Fibroblast of lung (primary cell): ENCODE results near the gene CSRNP3. TPM values are rescaled to one million over a fixed set of nuclear protein-coding genes. Genes with fewer than 3 reads are reported as not detected.
A peak's percentile ranks its signal among the peaks of the same experiment; 100 is the strongest.

ENCODE experiments used
- DNase-seq, 2 donors: peaks; one replicate each; pipeline versions ENCODE4 v3.0.0 to v3.0.0-alpha.2; 2010; ENCODE audit warnings: low read depth in 2 of 2
- H2AFZ ChIP-seq: 2 replicates; pipeline ENCODE4 v1.5.1; 2012; ENCODE audit warnings: low read length, control low read depth, inconsistent platforms
- H3K27ac ChIP-seq: 2 replicates; pipeline ENCODE4 v1.5.1; 2011; ENCODE audit warnings: low read length, control low read depth; ENCODE audit not compliant: insufficient read depth
- H3K27me3 ChIP-seq: 2 replicates; pipeline ENCODE4 v1.5.1; 2011; ENCODE audit warnings: mild to moderate bottlenecking, low read length; ENCODE audit not compliant: control insufficient read depth, insufficient read depth
- H3K36me3 ChIP-seq: 2 replicates; pipeline ENCODE4 v1.5.1; 2011; ENCODE audit warnings: low read length; ENCODE audit not compliant: control insufficient read depth, insufficient read depth
- H3K4me1 ChIP-seq: 2 replicates; pipeline ENCODE4 v1.5.1; 2011; ENCODE audit warnings: low read length; ENCODE audit not compliant: control insufficient read depth, insufficient read depth; ENCODE audit errors: extremely low read depth
- H3K4me2 ChIP-seq: 2 replicates; pipeline ENCODE4 v1.5.1; 2011; ENCODE audit warnings: low read length, control low read depth; ENCODE audit not compliant: insufficient read depth; ENCODE audit errors: extremely low read depth
- H3K4me3 ChIP-seq, 4 experiments: fragments of 200-600 bp in 1 of 4; sonication (generic) in 1 of 4; replicated peaks in 1 of 4; 2 replicates each; pipeline ENCODE4 v1.5.1; 2011 to 2016; ENCODE audit warnings: low read length in 4 of 4, low read depth in 3 of 4, mild to moderate bottlenecking in 3 of 4, control low read depth in 2 of 4, inconsistent platforms in 1 of 4, mixed read lengths in 1 of 4; ENCODE audit not compliant: insufficient read depth in 1 of 4; ENCODE audit errors: control extremely low read depth in 1 of 4
- H3K79me2 ChIP-seq: 2 replicates; pipeline ENCODE4 v1.5.1; 2012; ENCODE audit warnings: mild to moderate bottlenecking, low read length, inconsistent platforms; ENCODE audit not compliant: control insufficient read depth, insufficient read depth
- H3K9ac ChIP-seq: 2 replicates; pipeline ENCODE4 v1.5.1; 2011; ENCODE audit warnings: mild to moderate bottlenecking, low read length, control low read depth; ENCODE audit not compliant: insufficient read depth
- H3K9me3 ChIP-seq: 2 replicates; pipeline ENCODE4 v1.5.1; 2012; ENCODE audit warnings: low read depth, low read length; ENCODE audit not compliant: control insufficient read depth, insufficient read depth
- H4K20me1 ChIP-seq: 2 replicates; pipeline ENCODE4 v1.5.1; 2011; ENCODE audit warnings: low read length; ENCODE audit not compliant: control insufficient read depth, insufficient read depth; ENCODE audit errors: extremely low read depth
- CTCF ChIP-seq, 2 donors: IDR thresholded peaks in 1 of 2; conservative IDR thresholded peaks in 1 of 2; 1 replicate in 1 of 2; 2 replicates in 1 of 2; pipeline ENCODE4 v1.5.1; 2011 to 2012; ENCODE audit warnings: low read length in 2 of 2, control low read depth in 1 of 2, inconsistent platforms in 1 of 2, low read depth in 1 of 2, mild to moderate bottlenecking in 1 of 2
- EZH2 ChIP-seq: IDR thresholded peaks from 2 replicates; pipeline ENCODE4 v1.5.1; 2012; ENCODE audit warnings: low read length, control low read depth, mild to moderate bottlenecking; ENCODE audit errors: missing control alignments
- polyA plus RNA-seq, 2 donors: library from polyadenylated mRNA; depleted of rRNA in 1 of 2; stranded (reverse) in 1 of 2; unstranded in 1 of 2; fragments of >200 nt; gene quantifications; 2 replicates each; pipeline ENCODE4 v1.2.1, GENCODE V29; 2011 to 2012; ENCODE audit warnings: missing spikeins in 1 of 2
- total RNA-seq: library from RNA; depleted of rRNA; stranded (reverse); fragments of >200 nt; gene quantifications from 2 replicates; pipeline ENCODE4 v1.2.1, GENCODE V29; 2014

Gene CSRNP3
- total and polyA plus RNA-seq, 2 donors (not counting 1 experiment from before 2014, with no cell fraction given): 0.66 to 1.1 TPM

GRCh38 chr2:165499131-165499530 is 29.6 kb downstream of the CSRNP3 start:
- H3K4me2 ChIP-seq: no peak overlapping the region
- H3K9me3 ChIP-seq: no peaks in the 10 kb centered on the region
- no peaks in the 10 kb centered on the region for H3K4me1 ChIP-seq
- no peaks in the 10 kb centered on the region for H3K27me3 ChIP-seq
- no peaks in the 10 kb centered on the region for H3K79me2 ChIP-seq
- H4K20me1 ChIP-seq: no peaks in the 10 kb centered on the region
- no peak overlapping the region for H3K4me3 ChIP-seq
- H3K27ac ChIP-seq: no peak overlapping the region
- no peak for TF ChIP-seq EZH2
- no peak for TF ChIP-seq CTCF (conservative IDR thresholded peaks at IDR 0.05 in 1 of 2, IDR thresholded peaks at IDR 0.05 in 1 of 2; ENCODE audit: low read depth in 1 of 2, low read length in 2 of 2)
- H3K9ac ChIP-seq: no peak overlapping the region
- no peaks in the 10 kb centered on the region for H3K36me3 ChIP-seq
- H2AFZ ChIP-seq: no peak overlapping the region
- DNase-seq: peak in 1 of 2 donors; percentile 6

- no peak for DNase-seq
- TF ChIP-seq CTCF (conservative IDR thresholded peaks at IDR 0.05 in 1 of 2, IDR thresholded peaks at IDR 0.05 in 1 of 2; ENCODE audit: low read depth in 1 of 2, low read length in 2 of 2) (no peak), EZH2 (no peak)
Measured at GRCh38 chr2:165500001-165500400, 30.5 kb downstream of the CSRNP3 start.

GRCh38 chr2:165500816-165501215 is 31.3 kb downstream of the CSRNP3 start:
- no peaks in the 10 kb centered on the region for H3K9me3 ChIP-seq
- no peaks in the 10 kb centered on the region for H3K4me1 ChIP-seq
- no peaks in the 10 kb centered on the region for H3K27me3 ChIP-seq
- H2AFZ ChIP-seq: no peak overlapping the region
- H4K20me1 ChIP-seq: no peaks in the 10 kb centered on the region
- H3K4me2 ChIP-seq: no peak overlapping the region
- no peak for DNase-seq
- no peaks in the 10 kb centered on the region for H3K79me2 ChIP-seq
- H3K4me3 ChIP-seq: no peak overlapping the region
- TF ChIP-seq CTCF (conservative IDR thresholded peaks at IDR 0.05 in 1 of 2, IDR thresholded peaks at IDR 0.05 in 1 of 2; ENCODE audit: low read depth in 1 of 2, low read length in 2 of 2) (no peak), EZH2 (no peak)
- H3K27ac ChIP-seq: no peak overlapping the region
- no peaks in the 10 kb centered on the region for H3K36me3 ChIP-seq
- no peak overlapping the region for H3K9ac ChIP-seq

More at GRCh38 chr2:165500001-165500400, 30.5 kb downstream of the CSRNP3 start:
- Histone ChIP-seq H3K27me3 (no peaks in the 10 kb centered on the region), H3K4me2 (no peak overlapping the region), H2AFZ (no peak overlapping the region), H3K9me3 (no peaks in the 10 kb centered on the region), H4K20me1 (no peaks in the 10 kb centered on the region), H3K9ac (no peak overlapping the region), H3K4me3 (no peak overlapping the region), H3K4me1 (no peaks in the 10 kb centered on the region), H3K27ac (no peak overlapping the region), H3K79me2 (no peaks in the 10 kb centered on the region), H3K36me3 (no peaks in the 10 kb centered on the region)
